ENCODE results near the gene KLHL28.
A peak's percentile ranks its signal among the peaks of the same experiment; 100 is the strongest.

The KLHL28 gene

DNA sequence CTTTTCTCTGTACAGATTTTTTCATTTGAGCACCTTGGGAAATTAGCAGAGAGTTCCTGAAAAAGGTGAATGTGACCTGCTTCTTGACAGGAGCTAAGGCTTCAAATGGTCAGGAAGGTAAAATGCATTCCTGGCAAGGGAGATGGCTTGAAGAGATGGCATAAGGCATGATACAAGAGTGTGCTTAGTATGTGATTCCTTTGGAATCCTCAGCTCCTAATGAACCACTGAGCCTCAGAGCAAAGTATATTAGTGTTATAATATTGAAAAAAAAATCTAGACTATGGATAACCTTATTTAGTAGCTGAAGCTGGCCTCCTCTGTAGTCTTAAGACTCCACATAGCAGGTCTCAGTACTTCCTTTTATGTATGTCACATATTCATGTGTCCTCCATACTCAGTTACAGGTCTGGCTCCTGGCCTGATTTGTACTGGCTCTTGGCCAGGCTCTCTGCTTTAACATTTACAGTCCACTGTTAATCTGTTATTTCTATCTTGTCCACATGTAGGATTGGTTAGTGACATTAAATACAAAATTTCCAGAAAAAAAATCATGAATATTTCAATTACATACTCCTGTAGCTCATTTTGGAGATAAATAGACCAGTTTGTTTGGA is 18.1 kb upstream of the KLHL28 start:
- no peaks in the 10 kb centered on the region for H3K36me3 ChIP-seq (ENCODE audit: control insufficient read depth, insufficient read depth, low read length)
- H3K4me1 ChIP-seq (ENCODE audit: control insufficient read depth, insufficient read depth, low read length), result no peaks in the 10 kb centered on the region
- no peak overlapping the region for H3K4me3 ChIP-seq (ENCODE audit: insufficient read depth, low read depth, low read length)
- H3K27ac ChIP-seq (ENCODE audit: insufficient read depth, low read depth, low read length, poor library complexity, severe bottlenecking), result no peak overlapping the region
- H3K27me3 ChIP-seq (ENCODE audit: control insufficient read depth, insufficient read depth, low read length, poor library complexity, severe bottlenecking), result no peaks in the 10 kb centered on the region
- H3K9me3 ChIP-seq (ENCODE audit: control insufficient read depth, low read length), result no peaks in the 10 kb centered on the region

DNA sequence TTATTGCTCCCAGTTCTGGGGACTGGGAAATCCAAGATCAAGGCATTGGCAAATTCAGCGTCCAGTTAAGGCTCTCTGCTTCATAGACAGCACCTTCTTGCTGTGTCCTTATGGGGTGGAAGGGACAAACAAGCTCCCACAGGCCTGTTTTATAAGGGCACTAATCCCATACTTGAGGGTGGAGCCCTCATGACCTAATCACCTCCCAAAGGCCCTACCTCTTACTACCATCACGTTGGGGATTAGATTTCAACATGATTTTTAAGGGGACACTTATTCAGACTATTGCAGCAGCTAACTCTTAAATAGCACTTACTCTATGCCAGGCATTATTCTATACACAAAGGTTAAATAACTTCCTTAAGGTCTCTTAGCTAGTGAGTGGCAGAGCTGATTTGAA is 17.5 kb upstream of the KLHL28 start:
- Histone ChIP-seq H3K4me1 (ENCODE audit: control insufficient read depth, insufficient read depth, low read length) (no peaks in the 10 kb centered on the region), H3K9me3 (ENCODE audit: control insufficient read depth, low read length) (no peaks in the 10 kb centered on the region), H3K36me3 (ENCODE audit: control insufficient read depth, insufficient read depth, low read length) (no peaks in the 10 kb centered on the region), H3K4me3 (ENCODE audit: insufficient read depth, low read depth, low read length) (no peak overlapping the region), H3K27ac (ENCODE audit: insufficient read depth, low read depth, low read length, poor library complexity, severe bottlenecking) (no peak overlapping the region), H3K27me3 (ENCODE audit: control insufficient read depth, insufficient read depth, low read length, poor library complexity, severe bottlenecking) (no peaks in the 10 kb centered on the region)
- 75 to 87% methylated on average over 2 of the region's 2 CpGs for WGBS, 2 experiments

DNA sequence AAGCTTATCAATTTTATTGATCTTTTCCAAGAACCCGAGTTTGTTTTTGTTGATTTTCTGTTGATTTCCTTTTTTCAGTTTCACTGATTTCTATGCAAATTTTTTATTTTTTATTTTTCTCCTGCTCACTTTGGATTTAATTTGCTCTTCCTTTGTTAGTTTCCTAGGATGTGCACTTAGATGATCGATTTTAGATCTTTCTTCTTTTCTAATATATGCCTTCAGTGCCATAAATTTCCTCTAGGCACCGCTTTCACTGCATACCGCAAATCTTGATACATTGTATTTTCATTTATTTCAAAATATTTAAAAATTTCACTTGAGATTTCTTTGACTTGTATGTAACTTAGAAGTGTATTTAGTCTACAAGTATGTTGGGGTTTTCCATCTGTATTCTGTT is 9.7 kb upstream of the KLHL28 start:
- no peaks in the 10 kb centered on the region for H3K36me3 ChIP-seq (ENCODE audit: control insufficient read depth, insufficient read depth, low read length)
- no peaks in the 10 kb centered on the region for H3K4me1 ChIP-seq (ENCODE audit: control insufficient read depth, insufficient read depth, low read length)
- 89 to 100% methylated on average over 1 to 4 of the region's 4 CpGs for WGBS, 2 experiments
- no peaks in the 10 kb centered on the region for H3K27me3 ChIP-seq (ENCODE audit: control insufficient read depth, insufficient read depth, low read length, poor library complexity, severe bottlenecking)
- no peaks in the 10 kb centered on the region for H3K9me3 ChIP-seq (ENCODE audit: control insufficient read depth, low read length)
- no peak overlapping the region for H3K27ac ChIP-seq (ENCODE audit: insufficient read depth, low read depth, low read length, poor library complexity, severe bottlenecking)
- no peak overlapping the region for H3K4me3 ChIP-seq (ENCODE audit: insufficient read depth, low read depth, low read length)

DNA sequence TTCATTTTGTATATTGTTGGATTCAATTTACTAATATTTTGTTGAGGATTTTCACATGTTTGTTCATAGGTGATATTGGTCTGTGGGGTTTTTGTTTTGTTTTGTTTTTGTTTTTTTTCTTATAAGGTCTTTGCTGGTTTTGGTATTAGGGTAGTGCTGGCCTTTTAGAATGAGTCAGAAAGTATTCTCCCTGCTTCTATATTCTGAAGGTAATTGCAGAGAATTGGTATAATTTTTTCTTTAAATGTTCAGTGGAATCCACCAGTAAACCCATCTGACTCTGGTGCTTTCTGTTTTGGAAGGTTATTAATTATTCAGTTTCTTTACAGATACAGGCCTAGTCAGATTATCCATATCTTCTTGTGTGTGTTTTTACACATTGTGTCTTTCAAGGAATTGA is 9.2 kb upstream of the KLHL28 start:
- H3K4me1 ChIP-seq (ENCODE audit: control insufficient read depth, insufficient read depth, low read length), result no peaks in the 10 kb centered on the region
- no peaks in the 10 kb centered on the region for H3K9me3 ChIP-seq (ENCODE audit: control insufficient read depth, low read length)
- H3K36me3 ChIP-seq (ENCODE audit: control insufficient read depth, insufficient read depth, low read length), result no peaks in the 10 kb centered on the region
- H3K27ac ChIP-seq (ENCODE audit: insufficient read depth, low read depth, low read length, poor library complexity, severe bottlenecking), result no peak overlapping the region
- no peak overlapping the region for H3K4me3 ChIP-seq (ENCODE audit: insufficient read depth, low read depth, low read length)
- H3K27me3 ChIP-seq (ENCODE audit: control insufficient read depth, insufficient read depth, low read length, poor library complexity, severe bottlenecking), result no peaks in the 10 kb centered on the region

DNA sequence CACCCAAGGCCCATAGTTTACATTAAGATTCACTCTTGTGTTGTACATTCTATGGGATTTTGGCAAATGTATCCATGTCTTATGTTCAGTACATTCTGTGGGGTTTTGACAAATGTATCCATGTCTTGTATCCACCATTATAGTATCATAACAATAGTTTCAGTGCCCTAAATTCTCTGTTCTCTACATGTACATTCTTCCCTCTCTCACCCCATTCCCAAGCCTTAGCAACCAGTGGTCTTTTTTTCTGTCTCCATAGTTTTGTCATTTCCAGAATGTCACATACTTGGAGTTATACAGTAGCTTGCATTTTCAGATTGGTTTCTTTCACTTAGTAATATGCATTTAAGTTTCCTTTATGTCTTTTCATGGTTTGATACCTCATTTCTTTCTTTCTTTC is 7.0 kb upstream of the KLHL28 start:
- H3K4me3 ChIP-seq (ENCODE audit: insufficient read depth, low read depth, low read length), result no peak overlapping the region
- H3K27me3 ChIP-seq (ENCODE audit: control insufficient read depth, insufficient read depth, low read length, poor library complexity, severe bottlenecking), result no peaks in the 10 kb centered on the region
- peaks cover 2% of the 10 kb centered on the region for H3K4me1 ChIP-seq (ENCODE audit: control insufficient read depth, insufficient read depth, low read length)
- H3K9me3 ChIP-seq (ENCODE audit: control insufficient read depth, low read length), result no peaks in the 10 kb centered on the region
- no peaks in the 10 kb centered on the region for H3K36me3 ChIP-seq (ENCODE audit: control insufficient read depth, insufficient read depth, low read length)
- no peak overlapping the region for H3K27ac ChIP-seq (ENCODE audit: insufficient read depth, low read depth, low read length, poor library complexity, severe bottlenecking)

DNA sequence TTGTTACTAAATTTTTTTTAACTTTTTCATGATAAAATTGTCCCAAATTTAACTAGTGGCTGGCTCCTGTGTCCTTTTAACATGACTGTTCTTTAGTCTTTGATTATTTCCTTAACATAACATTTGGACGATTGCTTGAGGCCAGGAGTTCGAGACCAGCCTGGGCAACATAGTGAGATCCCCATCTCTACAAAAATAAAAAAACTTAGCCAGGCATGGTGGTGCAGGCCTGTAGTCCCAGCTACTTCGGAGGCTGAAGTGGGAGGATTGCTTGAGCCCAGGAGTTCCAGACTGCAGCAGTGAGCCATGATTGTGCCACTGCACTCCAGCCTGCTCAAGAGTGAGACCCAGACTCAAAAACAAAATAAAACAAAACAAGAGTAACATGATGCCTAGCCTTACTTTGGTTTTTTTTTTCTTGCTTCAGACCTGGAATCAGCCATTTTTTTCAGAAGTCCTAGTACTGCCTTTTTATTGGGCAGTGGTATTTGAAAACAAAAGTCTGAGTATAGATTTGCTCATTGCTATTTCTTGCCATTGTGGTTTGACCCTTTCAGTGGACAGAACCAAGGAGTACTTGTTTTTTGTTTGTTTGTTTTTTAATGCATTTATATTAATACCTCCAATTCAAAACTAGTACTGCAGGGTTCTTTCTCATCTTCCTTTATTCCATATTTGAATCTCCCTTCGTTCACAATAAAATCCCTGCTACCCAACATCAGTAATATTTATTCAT is 5.0 kb upstream of the KLHL28 start:
- no peaks in the 10 kb centered on the region for H3K36me3 ChIP-seq (ENCODE audit: control insufficient read depth, insufficient read depth, low read length)
- no peaks in the 10 kb centered on the region for H3K9me3 ChIP-seq (ENCODE audit: control insufficient read depth, low read length)
- peak overlapping the region; percentile 2 for H3K4me3 ChIP-seq (ENCODE audit: insufficient read depth, low read depth, low read length)
- 88 to 96% methylated on average over 4 of the region's 4 CpGs for WGBS, 2 experiments
- H3K4me1 ChIP-seq (ENCODE audit: control insufficient read depth, insufficient read depth, low read length), result peaks cover 8% of the 10 kb centered on the region
- H3K27ac ChIP-seq (ENCODE audit: insufficient read depth, low read depth, low read length, poor library complexity, severe bottlenecking), result no peak overlapping the region
- H3K27me3 ChIP-seq (ENCODE audit: control insufficient read depth, insufficient read depth, low read length, poor library complexity, severe bottlenecking), result no peaks in the 10 kb centered on the region

DNA sequence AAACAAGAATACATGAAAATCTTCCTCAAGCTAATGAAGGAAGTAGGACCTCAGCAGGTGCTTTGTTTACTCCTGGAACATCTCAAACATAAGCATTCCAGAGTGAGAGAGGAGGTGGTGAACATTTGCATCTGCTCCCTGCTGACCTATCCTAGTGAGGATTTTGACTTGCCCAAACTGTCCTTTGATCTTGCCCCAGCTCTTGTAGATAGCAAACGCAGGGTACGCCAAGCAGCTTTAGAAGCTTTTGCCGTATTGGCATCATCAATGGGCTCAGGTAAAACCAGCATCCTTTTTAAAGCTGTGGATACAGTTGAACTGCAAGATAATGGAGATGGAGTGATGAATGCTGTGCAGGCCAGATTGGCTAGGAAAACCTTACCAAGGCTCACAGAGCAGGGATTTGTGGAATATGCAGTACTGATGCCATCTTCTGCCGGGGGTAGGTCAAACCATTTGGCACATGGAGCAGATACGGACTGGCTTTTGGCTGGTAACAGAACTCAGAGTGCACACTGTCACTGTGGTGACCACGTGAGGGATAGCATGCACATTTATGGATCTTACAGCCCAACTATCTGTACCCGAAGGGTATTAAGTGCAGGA is 2.1 kb upstream of the KLHL28 start:
- no peak overlapping the region for H3K27ac ChIP-seq (ENCODE audit: insufficient read depth, low read depth, low read length, poor library complexity, severe bottlenecking)
- no peaks in the 10 kb centered on the region for H3K27me3 ChIP-seq (ENCODE audit: control insufficient read depth, insufficient read depth, low read length, poor library complexity, severe bottlenecking)
- H3K4me3 ChIP-seq (ENCODE audit: insufficient read depth, low read depth, low read length), result peak overlapping the region; percentile 94
- H3K36me3 ChIP-seq (ENCODE audit: control insufficient read depth, insufficient read depth, low read length), result no peaks in the 10 kb centered on the region
- peaks cover 8% of the 10 kb centered on the region for H3K4me1 ChIP-seq (ENCODE audit: control insufficient read depth, insufficient read depth, low read length)
- WGBS, 2 experiments, result 18 to 25% methylated on average over 7 of the region's 7 CpGs
- H3K9me3 ChIP-seq (ENCODE audit: control insufficient read depth, low read length), result no peaks in the 10 kb centered on the region

DNA sequence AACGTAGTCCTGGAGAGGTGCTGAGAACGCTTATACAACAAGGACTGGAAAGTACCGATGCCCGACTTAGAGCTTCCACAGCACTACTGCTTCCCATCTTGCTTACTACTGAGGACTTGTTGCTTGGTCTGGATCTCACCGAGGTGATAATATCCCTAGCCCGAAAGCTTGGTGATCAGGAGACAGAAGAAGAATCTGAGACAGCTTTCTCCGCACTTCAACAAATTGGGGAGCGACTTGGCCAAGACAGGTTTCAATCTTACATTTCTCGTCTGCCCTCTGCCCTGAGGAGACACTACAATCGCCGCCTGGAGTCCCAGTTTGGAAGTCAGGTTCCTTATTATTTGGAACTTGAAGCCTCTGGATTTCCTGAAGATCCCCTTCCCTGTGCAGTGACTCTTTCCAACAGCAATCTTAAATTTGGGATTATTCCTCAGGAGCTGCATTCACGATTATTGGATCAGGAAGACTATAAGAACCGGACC is 1.3 kb upstream of the KLHL28 start:
- 8 to 9% methylated on average over 13 of the region's 13 CpGs for WGBS, 2 experiments
- Histone ChIP-seq H3K4me3 (ENCODE audit: insufficient read depth, low read depth, low read length) (peak overlapping the region; percentile 94), H3K27ac (ENCODE audit: insufficient read depth, low read depth, low read length, poor library complexity, severe bottlenecking) (peak overlapping the region; percentile 93), H3K27me3 (ENCODE audit: control insufficient read depth, insufficient read depth, low read length, poor library complexity, severe bottlenecking) (no peaks in the 10 kb centered on the region), H3K4me1 (ENCODE audit: control insufficient read depth, insufficient read depth, low read length) (peaks cover 8% of the 10 kb centered on the region), H3K36me3 (ENCODE audit: control insufficient read depth, insufficient read depth, low read length) (no peaks in the 10 kb centered on the region), H3K9me3 (ENCODE audit: control insufficient read depth, low read length) (no peaks in the 10 kb centered on the region)

DNA sequence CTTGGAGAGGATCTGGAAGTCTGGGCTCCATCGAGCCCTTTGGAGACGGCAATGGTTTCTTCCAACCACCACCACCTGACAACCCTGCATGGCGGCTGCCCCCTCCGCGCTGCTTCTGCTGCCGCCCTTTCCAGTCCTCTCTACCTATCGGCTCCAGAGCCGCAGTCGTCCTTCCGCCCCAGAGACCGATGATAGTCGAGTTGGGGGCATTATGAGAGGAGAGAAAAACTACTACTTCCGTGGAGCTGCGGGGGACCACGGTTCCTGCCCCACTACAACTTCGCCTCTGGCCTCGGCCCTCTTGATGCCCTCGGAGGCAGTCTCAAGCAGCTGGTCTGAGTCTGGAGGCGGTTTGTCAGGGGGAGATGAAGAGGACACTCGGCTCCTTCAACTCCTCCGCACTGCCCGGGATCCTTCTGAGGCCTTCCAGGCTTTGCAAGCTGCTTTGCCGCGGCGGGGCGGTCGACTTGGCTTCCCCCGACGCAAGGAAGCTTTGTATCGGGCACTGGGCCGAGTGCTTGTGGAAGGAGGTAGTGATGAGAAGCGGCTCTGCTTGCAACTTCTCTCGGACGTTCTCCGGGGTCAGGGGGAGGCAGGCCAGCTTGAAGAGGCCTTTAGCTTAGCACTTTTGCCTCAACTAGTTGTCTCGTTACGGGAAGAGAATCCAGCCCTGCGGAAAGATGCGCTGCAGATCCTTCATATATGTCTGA is 742 bp upstream of the KLHL28 start:
- Histone ChIP-seq H3K36me3 (ENCODE audit: control insufficient read depth, insufficient read depth, low read length) (no peaks in the 10 kb centered on the region), H3K4me3 (ENCODE audit: insufficient read depth, low read depth, low read length) (peak overlapping the region; percentile 94), H3K9me3 (ENCODE audit: control insufficient read depth, low read length) (no peaks in the 10 kb centered on the region), H3K27me3 (ENCODE audit: control insufficient read depth, insufficient read depth, low read length, poor library complexity, severe bottlenecking) (no peaks in the 10 kb centered on the region), H3K4me1 (ENCODE audit: control insufficient read depth, insufficient read depth, low read length) (peaks cover 8% of the 10 kb centered on the region), H3K27ac (ENCODE audit: insufficient read depth, low read depth, low read length, poor library complexity, severe bottlenecking) (peak overlapping the region; percentile 93)
- WGBS, 2 experiments, result 1% methylated on average over 39 of the region's 39 CpGs

DNA sequence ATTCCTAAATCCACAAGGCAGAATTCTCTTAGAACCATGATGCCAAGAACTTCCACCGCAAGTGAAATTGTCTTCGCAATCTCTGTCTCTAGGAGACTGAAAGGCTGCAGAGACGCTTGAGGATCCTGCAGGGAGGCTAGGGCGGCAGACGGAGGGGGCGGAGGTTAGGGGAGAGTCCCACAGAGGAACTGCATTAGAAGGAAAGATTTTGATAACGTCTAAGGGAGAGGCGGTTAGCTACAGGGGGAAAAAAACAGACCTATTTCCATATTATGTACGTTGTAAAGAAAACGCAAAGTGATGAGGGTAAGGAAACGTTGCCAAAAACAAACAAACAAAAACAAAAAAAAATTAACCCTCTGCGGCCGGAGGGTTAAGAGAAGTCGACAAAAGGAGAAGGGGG is 595 bp downstream of the KLHL28 start:
- peak overlapping the region; percentile 94 for H3K4me3 ChIP-seq (ENCODE audit: insufficient read depth, low read depth, low read length)
- peak overlapping the region; percentile 84 for H3K27ac ChIP-seq (ENCODE audit: insufficient read depth, low read depth, low read length, poor library complexity, severe bottlenecking)
- WGBS, 2 experiments, result 0 to 1% methylated on average over 9 to 12 of the region's 14 CpGs

More for the DNA sequence above, 595 bp downstream of the KLHL28 start:
- peaks cover 8% of the 10 kb centered on the region for H3K4me1 ChIP-seq (ENCODE audit: control insufficient read depth, insufficient read depth, low read length)
- no peaks in the 10 kb centered on the region for H3K27me3 ChIP-seq (ENCODE audit: control insufficient read depth, insufficient read depth, low read length, poor library complexity, severe bottlenecking)
- no peaks in the 10 kb centered on the region for H3K36me3 ChIP-seq (ENCODE audit: control insufficient read depth, insufficient read depth, low read length)
- no peaks in the 10 kb centered on the region for H3K9me3 ChIP-seq (ENCODE audit: control insufficient read depth, low read length)

Measured in ectodermal cell (in vitro differentiated cells).